Chondrocyte (in vitro differentiated cells): ENCODE data around the gene MAOB. TPM values are rescaled to one million over a fixed set of nuclear protein-coding genes. Genes with fewer than 3 reads are reported as not detected.
A peak's percentile ranks its signal among the peaks of the same experiment; 100 is the strongest.

Source experiments
- DNase-seq: peaks from one replicate; pipeline ENCODE4 v3.0.0; 2021; ENCODE audit warnings: mixed read lengths, low spot score
- H3K27ac Mint-ChIP-seq: one replicate; pipeline ENCODE4 v1.8.0; 2021; ENCODE audit warnings: mild to moderate bottlenecking, moderate library complexity, mixed read lengths; ENCODE audit not compliant: unreplicated experiment
- H3K27me3 Mint-ChIP-seq: 2 replicates; pipeline ENCODE4 v1.8.0; 2021; ENCODE audit warnings: low read depth, mixed read lengths
- H3K36me3 Mint-ChIP-seq: 2 replicates; pipeline ENCODE4 v1.8.0; 2021; ENCODE audit warnings: low read depth, mixed read lengths
- H3K4me1 Mint-ChIP-seq: 2 replicates; pipeline ENCODE4 v1.8.0; 2021; ENCODE audit warnings: low read depth, mild to moderate bottlenecking, mixed read lengths
- H3K4me3 Mint-ChIP-seq: one replicate; pipeline ENCODE4 v1.8.0; 2021; ENCODE audit warnings: mild to moderate bottlenecking, moderate library complexity, mixed read lengths; ENCODE audit not compliant: unreplicated experiment
- H3K9me3 Mint-ChIP-seq: 2 replicates; pipeline ENCODE4 v1.8.0; 2021; ENCODE audit warnings: low read depth, mixed read lengths
- CTCF ChIP-seq: fragments of 200-600 bp; sonication (generic); IDR thresholded peaks from 2 replicates; pipeline ENCODE4 v1.5.0; 2021; ENCODE audit warnings: antibody characterized with exemption, mild to moderate bottlenecking, moderate library complexity
- total RNA-seq: library from RNA; stranded (reverse); gene quantifications from 3 replicates; pipeline ENCODE4 v1.2.1, GENCODE V29; 2021

The MAOB gene
- total RNA-seq, 1 donor from 2014 or later, result 3.2 TPM

GRCh38 chrX:43785930-43786591 is 96.2 kb downstream of the MAOB start:
- Mint-ChIP-seq H3K4me3 (no peak overlapping the region), H3K27me3 (no peaks in the 10 kb centered on the region), H3K9me3 (peaks cover 34% of the 10 kb centered on the region), H3K36me3 (no peaks in the 10 kb centered on the region), H3K27ac (no peak overlapping the region), H3K4me1 (no peaks in the 10 kb centered on the region)
- no peak for DNase-seq
- no peak for TF ChIP-seq CTCF

DNA sequence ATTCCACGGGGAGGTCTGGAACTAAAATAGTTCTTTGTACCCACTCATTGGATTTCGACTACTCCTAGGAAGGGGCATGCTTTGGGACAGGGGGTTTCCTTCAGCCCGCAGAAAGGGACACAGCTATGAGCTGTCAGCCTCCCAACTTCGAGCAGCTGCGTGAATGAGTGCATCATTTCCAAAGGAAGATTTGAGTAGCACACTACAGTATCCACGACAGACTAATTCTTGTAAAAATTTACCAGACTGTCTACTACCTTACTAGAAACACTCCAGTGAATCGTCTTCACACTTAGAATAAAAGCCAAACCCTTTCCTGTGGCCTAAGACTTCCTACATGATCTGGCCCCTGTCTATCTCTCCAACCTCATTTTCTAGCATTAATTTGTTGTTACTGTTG is 124.2 kb downstream of the MAOB start:
- DNase-seq, result no peak
- no peak overlapping the region for H3K27ac Mint-ChIP-seq
- no peaks in the 10 kb centered on the region for H3K4me1 Mint-ChIP-seq
- peaks cover 2% of the 10 kb centered on the region for H3K27me3 Mint-ChIP-seq
- TF ChIP-seq CTCF, result no peak
- H3K36me3 Mint-ChIP-seq, result no peaks in the 10 kb centered on the region
- no peak overlapping the region for H3K4me3 Mint-ChIP-seq
- peaks cover 4% of the 10 kb centered on the region for H3K9me3 Mint-ChIP-seq

DNA sequence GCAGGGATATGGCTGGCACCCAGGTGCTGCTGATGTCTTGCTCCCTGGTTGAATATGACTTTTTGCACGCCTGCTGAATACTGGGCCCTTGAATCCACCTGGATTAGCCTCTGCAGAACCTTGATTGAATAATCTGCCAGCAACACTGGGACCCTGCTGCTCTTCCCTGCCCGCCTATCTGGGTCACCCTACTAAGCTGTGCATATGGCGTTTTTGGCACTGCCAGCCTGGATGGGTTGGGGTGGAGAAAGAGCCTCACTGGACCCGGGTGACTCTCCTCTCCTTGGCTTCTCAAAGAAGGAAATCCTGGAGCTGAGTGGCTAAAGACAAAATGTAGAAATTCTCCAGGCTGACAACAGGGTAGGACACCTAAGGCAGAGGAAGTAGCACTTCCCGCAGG is 126.2 kb downstream of the MAOB start:
- H3K27ac Mint-ChIP-seq, result no peak overlapping the region
- H3K9me3 Mint-ChIP-seq, result peaks cover 7% of the 10 kb centered on the region
- no peak for DNase-seq
- H3K4me1 Mint-ChIP-seq, result no peaks in the 10 kb centered on the region
- no peak for TF ChIP-seq CTCF
- no peak overlapping the region for H3K4me3 Mint-ChIP-seq
- peaks cover 2% of the 10 kb centered on the region for H3K27me3 Mint-ChIP-seq
- H3K36me3 Mint-ChIP-seq, result no peaks in the 10 kb centered on the region

GRCh38 chrX:43753637-43754036 is 128.6 kb downstream of the MAOB start:
- DNase-seq, result no peak
- Mint-ChIP-seq H3K27me3 (peaks cover 2% of the 10 kb centered on the region), H3K9me3 (peaks cover 7% of the 10 kb centered on the region), H3K4me1 (no peaks in the 10 kb centered on the region), H3K27ac (no peak overlapping the region), H3K36me3 (no peaks in the 10 kb centered on the region), H3K4me3 (no peak overlapping the region)
- TF ChIP-seq CTCF, result no peak

DNA sequence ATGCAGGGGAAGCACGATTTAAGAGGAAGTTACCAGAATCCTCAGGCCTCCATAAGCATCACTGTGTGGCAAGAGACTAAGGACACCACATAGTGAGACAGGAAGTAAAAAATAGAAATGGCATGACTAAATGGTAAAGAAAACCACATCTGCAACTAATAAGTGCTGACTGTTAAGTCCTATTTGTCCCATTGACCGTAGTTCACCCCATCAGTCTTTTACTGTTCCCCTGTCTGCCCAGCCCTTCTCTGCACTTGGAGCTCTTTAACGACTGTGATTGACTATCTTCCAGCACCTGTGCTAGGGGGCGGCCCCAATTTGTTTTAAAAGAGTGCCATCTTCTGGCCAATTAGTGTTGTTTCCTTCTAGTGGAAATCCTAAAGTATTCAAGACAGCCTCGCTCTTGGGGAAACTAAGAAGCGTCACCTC is 132.0 kb downstream of the MAOB start:
- no peak for DNase-seq

More for the DNA sequence above, 132.0 kb downstream of the MAOB start:
- H3K9me3 Mint-ChIP-seq, result peaks cover 7% of the 10 kb centered on the region
- peak; percentile 84 for TF ChIP-seq CTCF
- H3K27ac Mint-ChIP-seq, result no peak overlapping the region
- H3K4me1 Mint-ChIP-seq, result no peaks in the 10 kb centered on the region
- no peaks in the 10 kb centered on the region for H3K36me3 Mint-ChIP-seq
- no peak overlapping the region for H3K4me3 Mint-ChIP-seq
- no peaks in the 10 kb centered on the region for H3K27me3 Mint-ChIP-seq
